HT-29 (cell line): ENCODE results near the gene INTS15. TPM values are rescaled to one million over a fixed set of nuclear protein-coding genes. Genes with fewer than 3 reads are reported as not detected.
"Not testable (repeated sequence)": the region's sequence is repeated elsewhere in the genome, so short reads cannot be mapped to it uniquely, and the experiment has no call there.

ENCODE experiments used
- DNase-seq: peaks from one replicate; pipeline ENCODE4 v3.0.0-alpha.2; 2015; ENCODE audit warnings: low spot score
- total RNA-seq: library from RNA; depleted of rRNA; stranded (reverse); fragments of >200 nt; shearing (Covaris generic); gene quantifications from 2 replicates; pipeline ENCODE4 v1.2.3, GENCODE V29; 2014

Gene INTS15
- total RNA-seq, 1 experiment from 2014 or later = 29.5 TPM

DNA sequence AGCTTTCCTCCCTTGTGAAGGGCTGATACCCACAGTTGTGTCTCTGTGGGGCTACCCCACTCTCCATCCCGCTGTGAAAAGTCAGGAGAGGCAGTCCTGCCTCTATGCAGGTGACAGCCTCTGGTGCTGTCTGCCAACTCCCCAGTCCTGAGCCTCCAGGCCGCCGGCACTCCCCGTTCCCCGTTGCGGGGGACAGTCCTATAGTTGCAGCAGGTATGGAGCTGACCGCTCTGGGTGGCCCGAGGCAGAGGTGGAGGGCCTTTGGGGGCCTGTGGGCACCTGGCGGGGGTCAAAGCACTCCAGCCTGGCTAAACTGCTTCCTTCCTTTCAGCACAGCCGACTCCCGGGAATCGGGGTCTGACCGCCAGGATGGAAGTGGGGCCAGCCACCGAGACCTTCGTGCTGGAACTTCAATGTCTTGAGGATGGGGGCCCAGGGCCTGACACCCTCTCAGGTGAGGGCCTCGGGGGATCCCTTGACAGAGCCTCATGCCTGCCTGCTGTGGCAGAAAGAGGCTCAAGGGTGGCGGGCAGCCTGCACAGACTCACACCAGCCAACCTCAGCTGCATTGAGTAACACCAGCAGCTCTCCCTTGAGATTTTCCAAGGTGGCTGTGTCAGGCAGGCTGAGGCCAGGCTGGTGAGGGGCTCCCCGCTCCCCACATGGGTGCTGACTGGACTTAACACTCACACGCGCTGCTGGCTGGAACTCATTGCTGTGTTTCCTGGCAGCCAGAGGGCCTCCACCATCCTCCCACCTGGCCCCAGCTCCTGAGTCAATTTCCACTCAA lies 27.2 kb downstream of the INTS15 start:
- no peak for DNase-seq

DNA sequence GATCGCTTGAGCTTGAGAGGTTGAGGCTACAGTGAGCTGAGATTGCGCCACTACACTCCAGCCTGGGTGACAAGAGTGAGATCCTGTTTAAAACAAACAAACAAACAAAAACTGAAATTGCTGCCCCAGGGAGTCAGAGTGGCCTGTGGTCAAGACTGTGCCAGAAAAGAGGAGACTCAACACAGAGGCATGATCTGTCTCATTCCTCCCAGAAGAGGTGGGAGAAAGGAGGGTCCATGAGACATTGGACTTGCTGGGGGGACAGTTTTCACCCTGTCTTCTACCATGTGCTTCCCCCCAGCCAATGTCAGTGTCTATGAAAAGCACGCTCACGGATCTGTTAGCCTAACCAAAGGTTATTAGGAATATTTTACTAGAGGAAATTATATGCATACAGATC lies 28.8 kb downstream of the INTS15 start:
- no peak for DNase-seq

DNA sequence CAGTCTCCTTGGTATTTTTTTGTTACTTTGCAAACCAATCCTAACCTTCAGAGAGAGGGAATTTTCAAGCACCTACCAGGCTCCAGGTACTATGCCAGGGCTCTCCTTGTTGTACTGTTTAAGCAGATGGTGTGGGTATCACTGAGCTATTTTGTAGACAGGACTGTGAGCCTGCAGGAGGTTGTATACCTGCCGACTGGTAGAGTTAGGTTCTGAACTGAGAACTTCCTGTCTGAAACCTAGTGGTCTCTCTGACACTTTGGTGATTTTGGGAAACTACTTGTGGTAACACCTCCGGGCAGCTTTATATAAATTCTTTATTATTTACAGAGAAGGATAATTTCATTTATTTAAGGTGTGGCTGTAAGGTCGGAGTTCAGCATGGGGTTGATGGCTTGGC lies 30.1 kb downstream of the INTS15 start:
- DNase-seq = no peak

DNA sequence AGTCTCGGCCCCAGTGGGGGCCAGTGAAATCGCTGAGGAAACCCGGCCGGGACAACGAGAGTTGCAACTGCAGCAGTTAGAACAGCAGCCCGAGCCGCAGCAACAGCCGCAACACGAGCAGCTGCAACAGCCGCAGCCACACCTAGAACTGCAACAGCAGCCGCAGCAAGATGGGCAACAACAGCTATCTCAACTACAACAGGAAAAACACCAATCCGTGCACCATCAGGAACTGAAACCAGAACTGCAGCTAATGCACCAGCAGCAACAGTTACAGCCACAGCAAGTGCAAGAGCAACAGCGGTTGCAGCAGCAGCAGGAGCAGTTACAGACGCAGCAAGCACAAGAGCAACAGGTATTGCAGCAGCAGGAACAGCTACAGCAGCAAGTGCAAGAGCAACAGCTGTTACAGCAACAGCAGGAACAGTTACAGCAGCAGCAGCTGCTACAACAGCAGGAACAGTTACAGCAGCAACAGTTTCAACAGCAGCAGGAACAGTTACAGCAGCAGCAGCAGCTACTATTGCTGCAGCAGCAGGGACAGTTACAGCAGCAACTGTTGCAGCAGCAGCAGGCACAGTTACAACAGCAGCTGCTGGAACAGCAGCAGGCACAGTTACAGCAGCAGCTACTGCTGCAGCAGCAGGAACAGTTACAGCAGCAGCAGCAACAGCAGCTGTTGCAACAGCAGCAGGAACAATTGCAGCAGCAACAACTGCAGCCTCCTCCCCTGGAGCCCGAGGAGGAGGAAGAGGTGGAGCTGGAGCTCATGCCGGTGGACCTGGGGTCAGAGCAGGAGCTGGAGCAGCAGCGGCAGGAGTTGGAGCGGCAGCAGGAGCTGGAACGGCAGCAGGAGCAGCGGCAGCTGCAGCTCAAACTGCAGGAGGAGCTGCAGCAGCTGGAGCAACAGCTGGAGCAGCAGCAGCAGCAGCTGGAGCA lies 31.6 kb downstream of the INTS15 start:
- no peak for DNase-seq

DNA sequence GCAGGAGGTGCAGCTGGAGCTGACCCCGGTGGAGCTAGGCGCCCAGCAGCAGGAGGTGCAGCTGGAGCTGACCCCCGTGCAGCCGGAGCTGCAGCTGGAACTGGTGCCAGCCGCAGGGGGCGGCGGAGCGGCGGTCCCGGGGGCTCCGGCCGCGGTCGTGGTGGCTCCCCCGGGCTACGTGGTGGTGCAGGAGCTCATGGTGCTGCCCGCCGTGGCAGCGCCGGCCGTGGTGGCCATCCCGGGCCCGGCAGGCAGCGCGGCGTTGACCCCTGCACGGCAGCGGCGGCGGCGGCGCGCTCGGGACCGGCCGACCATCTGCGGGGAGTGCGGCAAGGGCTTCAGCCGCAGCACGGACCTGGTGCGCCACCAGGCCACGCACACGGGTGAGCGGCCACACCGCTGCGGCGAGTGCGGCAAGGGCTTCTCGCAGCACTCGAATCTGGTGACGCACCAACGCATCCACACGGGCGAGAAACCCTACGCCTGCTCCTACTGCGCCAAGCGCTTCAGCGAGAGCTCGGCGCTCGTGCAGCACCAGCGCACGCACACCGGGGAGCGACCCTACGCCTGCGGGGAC lies 32.4 kb downstream of the INTS15 start:
- no peak for DNase-seq

DNA sequence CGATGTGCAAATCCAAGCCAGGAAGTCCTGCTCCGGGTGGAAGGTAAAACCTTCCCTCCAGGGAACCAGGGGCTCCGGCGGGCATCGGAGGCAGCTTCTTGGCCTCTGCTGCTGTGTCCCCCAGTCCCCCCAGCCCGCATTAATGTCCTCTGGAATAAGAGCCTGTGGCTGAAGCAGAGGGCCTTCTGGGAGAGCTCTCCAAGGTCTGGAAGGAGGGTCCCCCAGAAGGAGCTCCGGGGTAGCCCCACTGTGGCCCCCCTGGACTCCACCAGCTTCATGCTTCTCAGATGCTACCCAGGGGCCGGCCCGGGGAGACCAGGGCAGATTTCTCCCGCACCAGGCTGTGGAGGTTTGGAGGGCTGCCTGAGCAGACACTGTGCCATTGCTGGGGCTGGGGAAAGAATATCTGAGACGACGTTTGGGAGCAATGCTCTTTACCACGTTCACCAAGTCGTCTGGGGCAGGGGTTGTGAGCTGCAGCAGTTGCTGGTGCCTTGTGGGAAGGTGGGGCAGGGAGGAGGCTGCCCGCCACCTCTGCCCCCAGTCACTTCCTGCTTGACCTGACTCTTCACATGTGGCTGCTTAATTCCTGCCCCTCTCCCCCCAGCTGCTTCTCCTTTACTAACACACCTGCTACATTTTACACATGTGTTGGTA lies 33.9 kb downstream of the INTS15 start:
- peak; percentile 44 for DNase-seq

DNA sequence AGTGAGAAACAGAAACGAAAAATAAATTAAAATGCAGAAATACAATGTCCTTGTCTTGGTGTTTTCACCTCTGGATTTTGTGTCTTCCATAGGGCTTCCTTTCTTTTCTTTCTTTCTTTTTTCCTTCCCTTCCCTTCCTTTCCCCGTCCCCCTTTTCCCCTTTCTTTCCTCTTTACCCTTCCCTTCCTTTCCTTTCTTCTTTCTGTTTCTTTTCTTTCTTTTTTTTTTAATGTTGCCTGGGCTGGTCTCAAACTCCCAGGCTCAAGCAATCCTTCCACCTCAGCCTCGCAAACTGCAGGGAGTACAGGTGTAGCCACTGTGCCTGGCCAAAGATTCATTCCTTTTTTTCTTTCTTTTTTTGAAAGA lies 34.4 kb downstream of the INTS15 start:
- DNase-seq = no peak

DNA sequence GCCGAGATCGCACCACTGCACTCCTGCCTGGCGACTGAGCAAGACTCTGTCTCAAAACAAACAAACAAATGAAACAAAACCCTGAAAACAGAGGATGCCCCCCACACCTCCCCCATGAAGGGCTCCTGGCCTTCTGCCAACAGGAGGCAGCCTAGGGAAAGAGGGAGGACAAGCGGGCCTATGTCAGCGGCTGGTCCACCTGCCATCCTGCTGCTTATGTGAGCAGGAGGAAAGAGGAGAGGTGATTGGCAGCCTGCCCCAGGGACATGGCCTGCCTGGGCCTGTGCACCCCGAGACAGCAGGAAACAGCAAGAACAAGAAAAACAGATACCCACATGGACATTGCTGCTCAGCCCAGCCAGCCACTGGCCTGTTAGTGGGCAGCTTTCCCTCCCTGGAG lies 38.2 kb downstream of the INTS15 start:
- DNase-seq = no peak

DNA sequence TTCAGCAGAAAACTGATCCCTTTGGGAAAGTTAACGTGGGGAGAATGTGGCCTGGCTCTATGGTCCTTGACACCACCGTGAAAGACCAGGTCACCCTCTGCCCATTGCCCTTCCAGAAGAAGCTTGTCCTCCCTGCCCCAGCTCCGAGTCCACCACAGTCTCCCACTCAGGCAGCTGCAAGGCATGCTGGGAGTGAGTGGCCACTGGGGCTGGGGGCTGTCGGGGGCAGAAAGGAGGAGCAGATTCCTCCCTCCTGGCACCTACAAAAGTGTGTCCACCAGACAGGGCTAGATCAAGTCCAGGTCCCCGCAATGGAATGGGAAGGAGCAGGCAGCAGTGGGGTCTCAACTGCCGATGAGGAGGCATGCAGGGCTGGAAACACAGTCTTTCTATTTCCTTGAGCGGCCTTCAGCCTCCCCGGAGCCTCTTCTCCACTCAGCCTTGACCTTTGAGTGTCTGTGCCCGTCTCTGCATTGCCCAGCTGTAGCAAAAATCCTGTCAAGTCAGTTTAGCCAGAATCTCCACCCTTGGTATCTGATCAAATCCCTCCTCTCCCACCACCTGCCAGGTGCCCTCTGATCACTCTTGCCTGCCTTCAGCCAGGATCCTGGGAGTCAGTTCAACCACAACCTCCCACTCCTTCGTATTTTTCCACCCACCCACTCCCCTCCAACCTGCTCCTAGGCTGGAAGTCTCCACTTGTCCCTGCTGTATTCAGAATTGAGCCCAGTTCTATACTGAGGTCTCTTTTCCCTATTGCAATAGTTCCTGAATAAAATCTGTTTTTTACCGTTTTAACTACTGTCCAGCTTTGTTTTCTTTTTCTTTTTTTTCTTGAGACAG lies 40.4 kb downstream of the INTS15 start:
- DNase-seq = peak; percentile 69

DNA sequence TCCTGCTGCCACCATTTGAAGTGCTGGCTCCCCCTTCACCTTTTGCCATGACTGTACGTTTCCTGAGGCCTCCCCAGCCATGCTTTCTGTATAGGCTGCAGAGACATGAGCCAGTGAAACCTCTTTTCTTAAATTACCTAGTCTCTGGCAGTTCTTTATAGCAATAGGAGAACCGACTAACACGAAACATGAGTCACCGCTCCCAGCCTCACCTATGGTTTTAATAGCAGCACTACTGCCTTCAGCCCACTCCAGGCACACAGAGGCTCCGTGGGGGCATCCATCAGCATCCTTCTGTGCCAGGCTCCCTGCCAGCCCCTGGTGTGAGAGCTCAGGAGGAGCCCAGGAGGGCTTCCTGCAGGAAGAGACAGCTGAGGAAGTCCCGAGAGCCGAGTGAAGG lies 41.8 kb downstream of the INTS15 start:
- peak; percentile 31 for DNase-seq

DNA sequence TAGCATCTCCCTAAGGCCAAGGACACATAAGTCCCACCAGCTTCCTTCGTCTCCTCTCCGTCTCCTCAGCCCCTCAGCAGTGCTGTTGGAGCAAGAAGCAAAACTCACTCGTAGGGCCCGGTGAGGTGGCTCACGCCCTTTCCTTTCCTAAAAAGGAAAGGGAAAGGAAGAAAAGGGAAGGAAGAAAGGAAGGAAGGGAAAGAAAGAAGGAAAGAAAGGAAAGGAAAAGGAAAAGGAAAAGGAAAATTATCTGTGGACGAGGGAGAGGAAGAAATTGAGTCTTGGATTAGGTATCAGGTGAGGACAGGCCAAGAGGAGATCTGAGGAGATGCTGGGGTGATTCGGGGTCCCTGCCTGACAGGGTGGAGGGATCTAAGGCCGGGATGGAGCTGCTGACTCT lies 44.2 kb downstream of the INTS15 start:
- no peak for DNase-seq

DNA sequence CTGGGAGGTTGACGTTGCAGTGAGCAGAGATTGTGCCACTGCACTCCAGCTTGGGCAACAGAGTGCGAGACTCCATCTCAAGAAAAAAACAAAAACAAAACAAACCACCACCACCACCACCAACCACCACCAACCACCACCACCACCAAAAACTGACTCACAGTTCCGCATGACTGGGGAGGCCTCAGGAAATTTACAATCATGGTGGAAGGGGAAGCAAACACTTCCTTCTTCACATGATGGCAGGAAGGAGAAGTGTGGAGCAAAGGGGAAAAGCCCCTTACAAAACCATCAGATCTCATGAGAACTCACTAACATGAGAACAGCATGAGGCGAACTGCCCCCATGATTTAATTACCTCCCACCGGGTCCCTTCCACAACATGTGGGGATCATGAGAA lies 45.1 kb downstream of the INTS15 start:
- not testable (repeated sequence) for DNase-seq

DNA sequence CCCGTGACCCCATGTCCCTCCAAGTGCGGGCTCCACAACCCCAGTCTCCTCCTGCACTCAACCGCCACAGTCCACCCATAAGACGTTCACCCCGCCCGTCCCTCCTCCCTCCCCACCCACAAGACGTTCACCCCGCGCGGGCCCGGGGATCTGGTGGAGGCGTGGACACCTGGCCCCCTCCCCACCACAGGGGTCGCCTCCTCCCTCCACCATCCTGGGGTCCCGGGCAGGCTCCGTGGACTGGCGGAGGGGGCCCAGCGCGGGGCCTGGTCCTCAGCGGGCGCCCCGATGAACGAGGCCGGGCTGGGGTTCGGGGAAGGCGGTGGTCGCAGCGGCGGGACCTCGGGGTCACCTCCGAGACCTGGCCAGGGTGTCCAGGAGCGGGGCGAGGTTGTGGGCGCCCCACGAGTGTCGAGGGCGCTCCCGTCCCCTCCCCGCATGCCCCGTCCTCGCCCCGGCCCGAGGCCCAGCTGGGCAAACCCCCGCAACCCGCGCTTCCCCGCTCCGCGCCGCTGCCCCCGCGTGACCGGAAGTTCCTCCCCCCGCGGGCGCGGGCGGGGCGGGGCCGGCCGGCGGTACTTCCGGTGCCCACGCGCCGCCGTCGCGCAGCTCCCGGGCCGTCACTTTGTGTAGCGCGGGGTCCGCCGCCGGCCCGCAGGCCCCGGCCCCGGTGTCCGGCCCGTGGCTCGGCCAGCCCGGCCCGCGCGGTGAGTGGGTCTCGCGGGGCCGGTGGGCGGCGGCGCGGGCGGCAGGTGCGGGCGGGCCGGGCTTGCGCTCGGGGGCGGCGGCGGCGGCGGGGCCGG lies 47.1 kb downstream of the INTS15 start, which contains the start of gene ZNF316:
Gene ZNF316, plus strand, starts transcription at position 578 of the 803 bp plus-strand sequence. CDS start 5,092 bp downstream, outside the sequence.
- peak; percentile 41 for DNase-seq

DNA sequence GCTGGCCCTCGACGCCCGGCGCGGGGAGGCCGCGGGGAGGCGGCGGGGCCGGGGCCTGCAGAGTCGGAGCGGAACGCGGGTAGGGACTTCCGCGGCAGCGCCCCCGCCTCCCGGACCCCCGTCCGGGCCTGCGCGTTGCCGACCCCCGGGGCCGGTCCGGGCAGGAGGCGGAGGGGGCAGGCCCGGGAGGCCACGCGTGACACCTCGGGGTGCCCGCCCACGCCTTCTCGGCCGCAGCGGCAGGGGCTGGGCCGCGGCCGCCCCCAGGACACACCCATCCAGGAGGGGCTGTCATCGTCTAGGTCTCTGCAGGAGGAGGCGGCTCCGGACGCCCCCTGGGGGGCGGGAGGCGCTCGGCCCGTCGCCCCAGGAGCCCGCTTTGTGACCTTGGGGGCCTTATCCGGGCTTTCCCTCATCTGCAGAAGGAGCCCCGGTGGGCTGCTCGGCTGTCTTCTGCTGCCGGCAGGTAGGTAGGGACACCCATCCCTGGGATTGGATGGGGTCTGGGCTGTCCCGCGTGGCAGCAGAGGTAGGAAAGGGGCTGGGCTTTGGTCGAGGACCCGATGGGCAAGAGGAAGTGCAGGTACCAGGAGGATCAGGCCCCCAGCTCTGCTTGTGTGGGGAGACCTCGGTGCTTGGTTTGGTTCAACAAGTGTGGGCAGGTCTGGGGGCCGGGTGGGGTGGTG lies 47.9 kb downstream of the INTS15 start:
- peak; percentile 37 for DNase-seq

DNA sequence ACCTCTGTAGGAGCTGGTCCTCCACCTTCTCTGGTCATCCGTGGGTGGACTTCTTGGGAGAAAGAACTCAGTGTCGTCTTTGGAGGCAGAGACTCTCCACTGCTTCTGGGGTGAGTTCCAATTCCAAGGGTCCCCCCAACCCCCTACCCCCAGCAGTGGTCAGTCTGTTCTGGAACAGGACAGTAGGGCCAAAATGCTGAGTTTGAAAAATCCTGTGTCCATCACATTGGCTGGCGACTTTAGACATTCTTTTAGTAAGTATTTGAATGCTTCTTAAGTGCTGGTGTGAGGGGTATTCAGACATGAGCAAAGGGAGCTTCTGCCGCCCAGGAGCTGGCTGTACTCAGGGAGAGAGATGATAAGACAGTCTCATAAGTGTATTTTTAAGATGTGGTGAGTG lies 49.2 kb downstream of the INTS15 start:
- no peak for DNase-seq

DNA sequence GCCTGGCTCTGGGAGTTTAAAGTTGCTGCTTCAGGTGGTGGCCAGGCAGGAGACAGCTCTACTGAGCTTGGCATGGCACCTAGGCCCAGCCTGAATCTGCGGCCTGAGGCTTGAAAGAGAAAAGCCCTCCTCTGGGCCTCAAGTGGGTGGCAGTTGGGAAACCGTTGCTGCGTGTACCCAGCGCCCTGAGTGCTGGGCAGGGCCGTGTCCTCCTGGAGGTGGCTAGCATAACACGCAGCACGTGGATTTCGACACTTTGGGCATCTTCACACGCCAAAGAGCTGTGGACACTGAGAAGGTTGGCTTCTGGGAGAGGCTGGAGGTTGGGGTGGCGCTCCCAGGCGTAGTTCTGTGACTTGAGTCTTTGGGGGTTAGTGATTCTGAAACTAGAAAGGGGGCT lies 49.8 kb downstream of the INTS15 start:
- DNase-seq = no peak

DNA sequence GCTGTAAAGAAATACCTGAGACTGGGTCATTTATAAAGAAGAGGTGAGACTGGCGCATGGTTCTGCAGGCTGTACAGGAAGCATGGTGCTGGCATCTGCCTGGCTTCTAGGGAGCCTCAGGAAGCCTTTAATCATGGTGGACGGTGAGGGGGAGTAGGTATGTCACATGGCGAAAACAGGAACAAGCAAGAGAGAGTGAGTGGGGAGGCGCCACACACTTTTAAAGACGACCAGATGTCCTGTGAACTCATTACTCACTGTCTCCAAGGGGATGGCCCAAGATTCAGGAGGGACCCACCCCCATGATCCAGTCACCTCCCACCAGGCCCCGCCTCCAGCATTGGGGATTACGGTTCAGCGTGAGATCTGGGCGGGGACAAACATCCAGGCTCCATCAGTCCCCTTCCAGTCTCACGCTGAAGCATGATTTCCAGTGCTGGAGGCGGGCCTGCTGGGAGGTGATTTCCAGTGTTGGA lies 50.5 kb downstream of the INTS15 start:
- no peak for DNase-seq

DNA sequence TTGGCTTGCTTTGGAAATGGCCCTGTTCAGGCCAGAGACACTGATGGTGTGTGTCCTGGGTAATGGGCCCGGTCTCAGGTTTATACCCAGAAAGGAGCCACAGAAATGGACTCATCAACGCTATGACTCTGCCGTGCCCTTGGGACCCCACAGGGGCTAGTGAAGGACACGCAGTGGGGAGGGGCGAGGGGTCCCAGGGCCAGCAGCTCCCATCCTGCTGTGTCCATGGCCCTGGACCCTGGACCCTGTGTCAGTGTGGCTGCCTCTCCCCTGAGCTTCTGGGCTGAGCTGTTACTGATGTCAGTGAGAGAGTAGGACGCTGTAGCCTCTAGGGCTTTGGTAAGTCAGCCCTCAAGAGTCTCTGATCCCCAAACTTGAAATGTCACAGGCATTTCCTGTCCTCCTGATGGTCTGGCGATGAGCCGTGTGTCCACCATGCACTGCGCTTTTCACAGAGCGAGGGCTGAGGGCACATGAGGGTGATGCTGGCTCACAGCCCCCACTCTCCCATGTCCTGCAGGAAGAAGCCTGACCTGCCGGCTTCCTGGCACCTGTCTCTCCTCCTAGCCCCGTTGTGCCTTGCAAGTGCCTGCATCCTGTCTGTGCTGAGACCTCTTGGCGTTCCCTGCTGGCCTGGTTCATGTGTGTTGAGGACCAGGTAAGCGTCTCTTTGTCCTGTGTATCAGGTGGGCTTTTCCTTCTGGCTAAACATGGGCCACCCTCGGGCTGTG lies 51.6 kb downstream of the INTS15 start:
- no peak for DNase-seq
